SK-N-SH treated with all-trans-retinoic acid at 6 μM for 48 hours (cell line): Measurements from ENCODE around the gene GRIA3.

Experiments
- ARNTL ChIP-seq: fragments of 450-650 bp; formaldehyde crosslinking; IDR thresholded peaks from 2 replicates; pipeline ENCODE4 v1.5.0; 2020; ENCODE audit warnings: low read depth, mild to moderate bottlenecking, moderate library complexity, borderline replicate concordance
- GLIS3 ChIP-seq: fragments of 250-450 bp; sonication (Bioruptor Pico); IDR thresholded peaks from 2 replicates; pipeline ENCODE4 v1.5.0; 2020; ENCODE audit warnings: mild to moderate bottlenecking, moderate library complexity
- TCF4 ChIP-seq: fragments of 250-450 bp; sonication (Bioruptor Pico); IDR thresholded peaks from 2 replicates; pipeline ENCODE4 v1.8.0; 2021; ENCODE audit warnings: mild to moderate bottlenecking, moderate library complexity, borderline replicate concordance
- TOX ChIP-seq: fragments of 250-450 bp; sonication (Bioruptor Pico); IDR thresholded peaks from 2 replicates; pipeline ENCODE4 v1.8.0; 2021; ENCODE audit warnings: mild to moderate bottlenecking, moderate library complexity, borderline replicate concordance
- ZNF70 ChIP-seq: fragments of 450-650 bp; formaldehyde crosslinking; IDR thresholded peaks from 2 replicates; pipeline ENCODE4 v1.5.0; 2020; ENCODE audit warnings: mild to moderate bottlenecking, moderate library complexity

- TF ChIP-seq ARNTL (no peak), TOX (CRISPR knock-in tag) (no peak), ZNF70 (CRISPR knock-in tag) (no peak), TCF4 (CRISPR knock-in tag) (no peak), GLIS3 (CRISPR knock-in tag) (no peak)
Measured at GRCh38 chrX:123513585-123514278, 329.7 kb downstream of the GRIA3 start.
